Measurements from ENCODE around the gene NKAIN2.
"Not testable (repeated sequence)": the region's sequence is repeated elsewhere in the genome, so short reads cannot be mapped to it uniquely, and the experiment has no call there.

Gene NKAIN2

DNA sequence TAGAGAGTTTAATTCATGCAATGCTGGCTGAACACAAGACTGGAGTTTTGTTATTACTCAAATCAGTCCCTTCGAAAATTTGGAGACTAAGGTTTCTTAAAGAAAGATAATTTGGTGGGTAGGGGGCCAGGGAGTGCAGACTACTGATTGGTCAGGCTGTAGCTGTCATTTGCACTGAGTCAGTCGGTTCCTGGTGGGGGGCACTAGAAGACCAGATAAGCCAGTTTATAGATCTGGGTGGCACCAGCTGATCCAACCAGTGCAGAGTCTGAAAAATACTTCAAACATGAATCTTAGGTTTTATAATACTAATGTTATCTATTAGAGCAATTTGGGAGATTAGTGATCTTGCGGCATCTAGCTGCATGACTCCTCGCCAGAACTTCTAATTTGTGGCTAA is 530.7 kb downstream of the NKAIN2 start:
- no peak overlapping the region for H3K4me2 ChIP-seq (ENCODE audit: low read length)
- H3K18ac ChIP-seq (ENCODE audit: low read length) = no peak overlapping the region
- DNase-seq = no peak
- H2BK15ac ChIP-seq (replicated peaks; ENCODE audit: low read depth) = no peak overlapping the region
- no peak overlapping the region for H4K8ac ChIP-seq (ENCODE audit: low read depth, low read length)
- H3K27me3 ChIP-seq (ENCODE audit: insufficient read depth, low read length, poor library complexity) = no peaks in the 10 kb centered on the region
- H3K79me1 ChIP-seq (ENCODE audit: low read length) = no peaks in the 10 kb centered on the region
- no peak overlapping the region for H2AK5ac ChIP-seq (ENCODE audit: low read length)
- no peak overlapping the region for H3K27ac ChIP-seq (ENCODE audit: low read depth, low read length)
- H3K56ac ChIP-seq (ENCODE audit: low read length) = no peak overlapping the region
- no peak overlapping the region for H3K4ac ChIP-seq (ENCODE audit: low read depth, low read length)
- H3K9ac ChIP-seq (ENCODE audit: low read length) = no peak overlapping the region
- no peaks in the 10 kb centered on the region for H3K4me1 ChIP-seq (ENCODE audit: control insufficient read depth, low read depth, low read length)
- no peaks in the 10 kb centered on the region for H3K79me2 ChIP-seq (ENCODE audit: control insufficient read depth, insufficient read depth, low read length)
- H3K4me3 ChIP-seq (ENCODE audit: low read length) = no peak overlapping the region
- H3K36me3 ChIP-seq (ENCODE audit: control insufficient read depth, insufficient read depth, low read length) = no peaks in the 10 kb centered on the region
- H4K5ac ChIP-seq (ENCODE audit: low read length) = no peak overlapping the region
- no CpG with 5 or more reads among the region's 4 CpGs for WGBS (ENCODE audit: extremely low coverage, insufficient coverage, low lambda C conversion rate)
- H3K23ac ChIP-seq (ENCODE audit: low read length) = no peak overlapping the region
- no peak overlapping the region for H2BK5ac ChIP-seq (ENCODE audit: low read length)
- no peak overlapping the region for H2BK120ac ChIP-seq (ENCODE audit: low read depth, low read length)

DNA sequence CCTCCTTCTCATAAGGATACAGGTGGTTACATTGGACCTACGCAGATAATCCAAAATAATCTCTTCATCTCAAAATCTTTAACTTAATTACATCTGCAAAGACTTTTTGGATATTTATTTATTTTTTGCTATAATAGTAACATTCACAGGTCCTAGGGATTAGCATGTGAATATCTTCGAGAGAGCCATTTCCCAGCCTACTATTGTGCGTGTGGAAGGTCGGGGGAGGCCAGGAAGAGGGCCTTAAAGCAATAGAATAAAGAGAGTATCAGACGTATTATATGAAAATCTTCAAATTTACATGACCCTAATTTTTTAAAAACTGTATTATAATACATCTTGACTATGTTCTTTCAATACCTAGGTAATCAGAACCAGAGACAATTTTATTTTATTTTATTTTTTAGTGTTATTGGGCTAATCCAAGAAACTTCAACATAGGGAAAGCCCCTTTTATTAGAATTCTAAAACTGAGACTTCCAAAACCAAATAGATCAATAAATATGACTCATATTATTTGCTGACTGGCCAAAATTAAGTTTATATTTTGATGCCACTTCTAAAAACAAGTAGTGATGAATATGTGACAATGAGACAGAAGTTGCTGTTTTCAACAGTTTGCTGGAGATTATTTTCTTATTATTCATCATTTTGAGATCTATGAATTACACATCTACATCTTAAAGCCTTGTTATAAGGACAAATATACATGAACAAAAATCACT is 536.1 kb downstream of the NKAIN2 start:
- Histone ChIP-seq H2BK15ac (replicated peaks; ENCODE audit: low read depth) (no peak overlapping the region), H3K23ac (ENCODE audit: low read length) (no peak overlapping the region), H2AK5ac (ENCODE audit: low read length) (no peak overlapping the region), H3K9ac (ENCODE audit: low read length) (no peak overlapping the region), H3K4me1 (ENCODE audit: control insufficient read depth, low read depth, low read length) (no peaks in the 10 kb centered on the region), H3K79me2 (ENCODE audit: control insufficient read depth, insufficient read depth, low read length) (no peaks in the 10 kb centered on the region), H4K5ac (ENCODE audit: low read length) (no peak overlapping the region), H3K4me2 (ENCODE audit: low read length) (no peak overlapping the region), H3K56ac (ENCODE audit: low read length) (no peak overlapping the region), H3K18ac (ENCODE audit: low read length) (no peak overlapping the region), H2BK5ac (ENCODE audit: low read length) (no peak overlapping the region), H3K27ac (ENCODE audit: low read depth, low read length) (no peak overlapping the region), H2BK120ac (ENCODE audit: low read depth, low read length) (no peak overlapping the region), H3K4me3 (ENCODE audit: low read length) (no peak overlapping the region), H3K4ac (ENCODE audit: low read depth, low read length) (no peak overlapping the region), H3K79me1 (ENCODE audit: low read length) (no peaks in the 10 kb centered on the region), H4K8ac (ENCODE audit: low read depth, low read length) (no peak overlapping the region), H3K27me3 (ENCODE audit: insufficient read depth, low read length, poor library complexity) (no peaks in the 10 kb centered on the region), H3K36me3 (ENCODE audit: control insufficient read depth, insufficient read depth, low read length) (no peaks in the 10 kb centered on the region)
- no CpG with 5 or more reads among the region's 5 CpGs for WGBS (ENCODE audit: extremely low coverage, insufficient coverage, low lambda C conversion rate)
- no peak for DNase-seq

GRCh38 chr6:124348339-124348738 is 544.7 kb downstream of the NKAIN2 start:
- H3K23ac ChIP-seq (ENCODE audit: low read length); H3K4me3 ChIP-seq (ENCODE audit: low read length); H3K4ac ChIP-seq (ENCODE audit: low read depth, low read length); H3K56ac ChIP-seq (ENCODE audit: low read length); H2BK120ac ChIP-seq (ENCODE audit: low read depth, low read length); H3K27ac ChIP-seq (ENCODE audit: low read depth, low read length); H3K27me3 ChIP-seq (ENCODE audit: insufficient read depth, low read length, poor library complexity); H3K9ac ChIP-seq (ENCODE audit: low read length); H3K79me1 ChIP-seq (ENCODE audit: low read length); H2BK5ac ChIP-seq (ENCODE audit: low read length); H3K18ac ChIP-seq (ENCODE audit: low read length); DNase-seq; H2BK15ac ChIP-seq (replicated peaks; ENCODE audit: low read depth); H3K79me2 ChIP-seq (ENCODE audit: control insufficient read depth, insufficient read depth, low read length); H2AK5ac ChIP-seq (ENCODE audit: low read length); H4K5ac ChIP-seq (ENCODE audit: low read length); H4K8ac ChIP-seq (ENCODE audit: low read depth, low read length); H3K4me2 ChIP-seq (ENCODE audit: low read length); H3K4me1 ChIP-seq (ENCODE audit: control insufficient read depth, low read depth, low read length); H3K36me3 ChIP-seq (ENCODE audit: control insufficient read depth, insufficient read depth, low read length): not testable (repeated sequence)
- WGBS (ENCODE audit: extremely low coverage, insufficient coverage, low lambda C conversion rate) = no CpG with 5 or more reads among the region's 6 CpGs

DNA sequence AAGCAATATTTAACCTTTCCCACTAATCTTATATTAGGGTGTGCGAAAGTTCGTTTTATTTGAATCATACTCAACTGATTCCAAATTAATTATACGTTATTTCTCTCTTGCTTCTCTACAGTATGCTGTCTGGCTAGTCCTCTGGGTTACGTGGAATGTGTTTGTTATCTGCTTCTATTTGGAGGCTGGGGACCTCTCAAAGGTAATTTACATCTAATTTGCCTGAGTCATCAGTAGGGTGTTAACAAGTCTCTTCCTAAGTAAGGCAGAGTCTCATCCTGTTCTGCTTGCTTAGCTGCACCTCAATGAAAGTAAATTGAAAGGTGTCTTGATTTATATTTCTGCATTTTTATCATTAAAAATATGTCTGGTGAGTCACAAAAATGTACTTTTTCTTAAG is 551.5 kb downstream of the NKAIN2 start:
- Histone ChIP-seq H3K4me1 (ENCODE audit: control insufficient read depth, low read depth, low read length) (no peaks in the 10 kb centered on the region), H2BK120ac (ENCODE audit: low read depth, low read length) (no peak overlapping the region), H3K27ac (ENCODE audit: low read depth, low read length) (no peak overlapping the region), H3K36me3 (ENCODE audit: control insufficient read depth, insufficient read depth, low read length) (no peaks in the 10 kb centered on the region), H4K8ac (ENCODE audit: low read depth, low read length) (no peak overlapping the region), H3K9ac (ENCODE audit: low read length) (no peak overlapping the region), H3K4me3 (ENCODE audit: low read length) (no peak overlapping the region), H3K79me1 (ENCODE audit: low read length) (no peaks in the 10 kb centered on the region), H3K18ac (ENCODE audit: low read length) (no peak overlapping the region), H3K4ac (ENCODE audit: low read depth, low read length) (no peak overlapping the region), H3K4me2 (ENCODE audit: low read length) (no peak overlapping the region), H4K5ac (ENCODE audit: low read length) (no peak overlapping the region), H3K79me2 (ENCODE audit: control insufficient read depth, insufficient read depth, low read length) (no peaks in the 10 kb centered on the region), H2AK5ac (ENCODE audit: low read length) (no peak overlapping the region), H3K56ac (ENCODE audit: low read length) (no peak overlapping the region), H3K27me3 (ENCODE audit: insufficient read depth, low read length, poor library complexity) (no peaks in the 10 kb centered on the region), H2BK5ac (ENCODE audit: low read length) (no peak overlapping the region), H2BK15ac (replicated peaks; ENCODE audit: low read depth) (no peak overlapping the region), H3K23ac (ENCODE audit: low read length) (no peak overlapping the region)
- DNase-seq = peak; percentile 60
- no CpG with 5 or more reads among the region's 4 CpGs for WGBS (ENCODE audit: extremely low coverage, insufficient coverage, low lambda C conversion rate)

DNA sequence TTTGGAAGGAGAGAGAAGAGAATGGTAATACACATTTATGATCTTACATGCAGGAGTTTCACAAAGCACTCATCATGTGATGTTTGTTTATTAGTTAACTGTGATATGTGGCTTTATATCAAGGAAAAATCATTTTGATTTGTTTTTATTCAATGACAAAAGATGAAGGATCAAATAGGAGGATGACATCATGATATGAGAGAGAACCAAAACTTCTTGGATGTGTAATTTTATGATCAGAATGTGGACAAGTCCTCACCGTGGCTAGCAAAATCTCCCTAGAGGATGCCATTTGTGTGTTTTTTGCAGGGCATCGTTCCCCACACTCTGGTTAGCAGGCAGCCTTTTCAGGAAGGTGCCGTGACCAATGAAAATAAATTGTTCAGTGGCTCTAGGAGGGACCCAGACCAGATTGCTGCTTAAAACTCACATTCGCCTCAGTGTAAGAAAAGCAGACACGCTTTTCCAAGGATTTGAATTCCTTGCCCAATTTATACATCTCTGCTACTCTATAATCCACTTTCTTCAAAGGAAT is 552.7 kb downstream of the NKAIN2 start:
- Histone ChIP-seq H2BK5ac (ENCODE audit: low read length) (no peak overlapping the region), H4K5ac (ENCODE audit: low read length) (no peak overlapping the region), H3K79me1 (ENCODE audit: low read length) (no peaks in the 10 kb centered on the region), H2BK120ac (ENCODE audit: low read depth, low read length) (no peak overlapping the region), H3K79me2 (ENCODE audit: control insufficient read depth, insufficient read depth, low read length) (no peaks in the 10 kb centered on the region), H3K27ac (ENCODE audit: low read depth, low read length) (no peak overlapping the region), H2BK15ac (replicated peaks; ENCODE audit: low read depth) (no peak overlapping the region), H3K4me3 (ENCODE audit: low read length) (no peak overlapping the region), H3K4ac (ENCODE audit: low read depth, low read length) (no peak overlapping the region), H3K56ac (ENCODE audit: low read length) (no peak overlapping the region), H3K36me3 (ENCODE audit: control insufficient read depth, insufficient read depth, low read length) (no peaks in the 10 kb centered on the region), H2AK5ac (ENCODE audit: low read length) (no peak overlapping the region), H3K18ac (ENCODE audit: low read length) (no peak overlapping the region), H3K4me2 (ENCODE audit: low read length) (no peak overlapping the region), H3K4me1 (ENCODE audit: control insufficient read depth, low read depth, low read length) (no peaks in the 10 kb centered on the region), H3K9ac (ENCODE audit: low read length) (no peak overlapping the region), H4K8ac (ENCODE audit: low read depth, low read length) (no peak overlapping the region), H3K23ac (ENCODE audit: low read length) (no peak overlapping the region), H3K27me3 (ENCODE audit: insufficient read depth, low read length, poor library complexity) (no peaks in the 10 kb centered on the region)
- no CpG with 5 or more reads among the region's 5 CpGs for WGBS (ENCODE audit: extremely low coverage, insufficient coverage, low lambda C conversion rate)
- no peak for DNase-seq

- Histone ChIP-seq H3K79me1 (ENCODE audit: low read length) (no peaks in the 10 kb centered on the region), H4K5ac (ENCODE audit: low read length) (no peak overlapping the region), H2BK120ac (ENCODE audit: low read depth, low read length) (no peak overlapping the region), H3K56ac (ENCODE audit: low read length) (no peak overlapping the region), H3K9ac (ENCODE audit: low read length) (no peak overlapping the region), H2BK5ac (ENCODE audit: low read length) (no peak overlapping the region), H3K36me3 (ENCODE audit: control insufficient read depth, insufficient read depth, low read length) (no peaks in the 10 kb centered on the region), H3K4me3 (ENCODE audit: low read length) (no peak overlapping the region), H4K8ac (ENCODE audit: low read depth, low read length) (no peak overlapping the region), H3K27me3 (ENCODE audit: insufficient read depth, low read length, poor library complexity) (no peaks in the 10 kb centered on the region), H3K4me1 (ENCODE audit: control insufficient read depth, low read depth, low read length) (no peaks in the 10 kb centered on the region), H3K18ac (ENCODE audit: low read length) (no peak overlapping the region), H3K27ac (ENCODE audit: low read depth, low read length) (no peak overlapping the region), H3K4ac (ENCODE audit: low read depth, low read length) (no peak overlapping the region), H2AK5ac (ENCODE audit: low read length) (no peak overlapping the region), H3K23ac (ENCODE audit: low read length) (no peak overlapping the region), H2BK15ac (replicated peaks; ENCODE audit: low read depth) (no peak overlapping the region), H3K79me2 (ENCODE audit: control insufficient read depth, insufficient read depth, low read length) (no peaks in the 10 kb centered on the region), H3K4me2 (ENCODE audit: low read length) (no peak overlapping the region)
- DNase-seq = no peak
- no CpG with 5 or more reads among the region's 1 CpG for WGBS (ENCODE audit: extremely low coverage, insufficient coverage, low lambda C conversion rate)
These were observed 553.1 kb downstream of the NKAIN2 start for GRCh38 chr6:124356811-124357210.
